Peyer's patch (tissue), 4 donors: ENCODE measurements around the gene E2F2.

ENCODE experiments used
- POLR2A ChIP-seq, 2 donors: fragments of 450-650 bp; IDR thresholded peaks; one replicate each; pipeline ENCODE4 v1.5.1; 2017; ENCODE audit warnings: antibody characterized with exemption in 2 of 2, mild to moderate bottlenecking in 2 of 2, moderate library complexity in 2 of 2
- TF ChIP-seq, protein P1 (sequence below), 6 experiments: fragments of 450-650 bp in 4 of 6; fragments of 200-600 bp in 2 of 6; sonication (generic) in 1 of 6; IDR thresholded peaks; one replicate each; pipeline ENCODE4 v1.5.1; 2017 to 2019; ENCODE audit warnings: antibody characterized with exemption in 6 of 6, mild to moderate bottlenecking in 3 of 6, moderate library complexity in 1 of 6

DNA sequence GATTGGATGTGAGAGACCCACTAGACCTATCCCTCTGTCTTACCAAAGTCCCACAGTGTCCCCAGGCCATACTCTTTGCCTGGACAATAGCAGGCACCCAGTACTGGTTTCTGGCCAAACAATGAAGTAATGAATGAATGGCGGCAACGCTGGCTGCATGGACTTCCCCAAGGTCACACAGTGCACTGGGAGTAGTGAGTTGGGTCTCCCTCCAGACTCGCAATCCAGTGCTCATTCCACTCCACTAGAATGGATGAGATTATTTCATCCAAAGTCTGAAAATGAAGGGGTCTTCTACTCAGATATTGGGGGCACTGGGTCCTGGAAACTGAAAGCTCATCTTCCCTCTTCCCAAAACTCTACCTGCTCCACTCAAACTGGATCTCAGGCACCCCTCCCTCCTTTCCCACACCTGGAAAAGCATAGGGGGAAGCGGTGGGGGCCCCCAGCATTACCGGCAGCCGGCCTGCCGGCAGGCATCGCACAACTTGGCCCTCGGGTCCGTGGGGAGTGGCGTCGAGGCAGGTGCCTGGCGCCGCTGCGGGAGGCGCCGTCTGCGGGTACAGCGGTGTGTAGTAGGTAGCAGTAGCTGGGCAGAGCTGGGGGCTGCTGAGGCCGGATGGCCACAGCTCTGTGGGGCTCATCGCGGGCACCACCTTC lies 816 bp downstream of the E2F2 start:
- TF ChIP-seq, protein P1, sequence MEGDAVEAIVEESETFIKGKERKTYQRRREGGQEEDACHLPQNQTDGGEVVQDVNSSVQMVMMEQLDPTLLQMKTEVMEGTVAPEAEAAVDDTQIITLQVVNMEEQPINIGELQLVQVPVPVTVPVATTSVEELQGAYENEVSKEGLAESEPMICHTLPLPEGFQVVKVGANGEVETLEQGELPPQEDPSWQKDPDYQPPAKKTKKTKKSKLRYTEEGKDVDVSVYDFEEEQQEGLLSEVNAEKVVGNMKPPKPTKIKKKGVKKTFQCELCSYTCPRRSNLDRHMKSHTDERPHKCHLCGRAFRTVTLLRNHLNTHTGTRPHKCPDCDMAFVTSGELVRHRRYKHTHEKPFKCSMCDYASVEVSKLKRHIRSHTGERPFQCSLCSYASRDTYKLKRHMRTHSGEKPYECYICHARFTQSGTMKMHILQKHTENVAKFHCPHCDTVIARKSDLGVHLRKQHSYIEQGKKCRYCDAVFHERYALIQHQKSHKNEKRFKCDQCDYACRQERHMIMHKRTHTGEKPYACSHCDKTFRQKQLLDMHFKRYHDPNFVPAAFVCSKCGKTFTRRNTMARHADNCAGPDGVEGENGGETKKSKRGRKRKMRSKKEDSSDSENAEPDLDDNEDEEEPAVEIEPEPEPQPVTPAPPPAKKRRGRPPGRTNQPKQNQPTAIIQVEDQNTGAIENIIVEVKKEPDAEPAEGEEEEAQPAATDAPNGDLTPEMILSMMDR (IDR thresholded peaks at IDR 0.05): no peak
- peak in 1 of 2 donors; percentile 4 for TF ChIP-seq POLR2A (IDR thresholded peaks at IDR 0.05)
